NK-92 (cell line): ENCODE results near the gene NOL4.

ENCODE experiments used
- DNase-seq: peaks from one replicate; lab custom pipeline; 2025; ENCODE audit not compliant: unreplicated experiment; lab: John Stamatoyannopoulos, UW

Gene NOL4

DNA sequence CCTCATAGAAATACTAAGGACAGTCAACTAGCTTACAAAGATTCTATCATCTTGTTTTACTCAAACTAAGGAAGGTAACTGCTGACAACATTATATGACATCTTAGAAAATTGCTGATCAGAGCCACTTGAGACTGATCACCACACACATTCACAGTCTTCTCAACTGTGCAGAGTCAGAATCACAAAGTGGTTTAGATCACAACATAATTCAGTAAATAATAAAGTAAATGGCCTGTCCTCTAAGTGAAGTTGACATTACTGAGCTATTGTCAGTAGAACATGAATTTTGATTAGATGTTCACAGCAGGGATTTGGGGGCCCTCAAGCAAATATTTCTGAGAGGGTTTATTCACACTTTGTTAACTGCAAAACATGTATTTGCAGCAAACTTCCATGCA lies 28.5 kb downstream of the NOL4 start:
- DNase-seq = no peak

DNA sequence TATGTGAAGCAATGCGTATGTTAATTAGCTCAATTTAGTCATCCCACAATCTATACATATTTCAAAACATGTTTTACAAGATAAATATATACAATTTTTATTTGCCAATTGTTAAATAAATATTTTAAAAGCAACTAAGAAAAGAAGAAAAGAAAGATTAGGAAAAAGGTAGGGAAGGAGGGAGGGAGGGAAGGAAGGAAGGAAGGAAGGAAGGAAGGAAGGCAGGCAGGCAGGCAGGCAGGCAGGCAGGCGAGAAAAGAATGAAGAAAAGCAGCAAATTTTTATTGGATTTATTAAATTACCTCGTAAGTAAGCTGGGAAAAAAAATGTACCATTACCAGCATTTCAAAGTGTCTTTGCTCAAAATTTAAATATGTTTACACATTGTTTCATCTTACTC lies 30.5 kb downstream of the NOL4 start:
- no peak for DNase-seq

DNA sequence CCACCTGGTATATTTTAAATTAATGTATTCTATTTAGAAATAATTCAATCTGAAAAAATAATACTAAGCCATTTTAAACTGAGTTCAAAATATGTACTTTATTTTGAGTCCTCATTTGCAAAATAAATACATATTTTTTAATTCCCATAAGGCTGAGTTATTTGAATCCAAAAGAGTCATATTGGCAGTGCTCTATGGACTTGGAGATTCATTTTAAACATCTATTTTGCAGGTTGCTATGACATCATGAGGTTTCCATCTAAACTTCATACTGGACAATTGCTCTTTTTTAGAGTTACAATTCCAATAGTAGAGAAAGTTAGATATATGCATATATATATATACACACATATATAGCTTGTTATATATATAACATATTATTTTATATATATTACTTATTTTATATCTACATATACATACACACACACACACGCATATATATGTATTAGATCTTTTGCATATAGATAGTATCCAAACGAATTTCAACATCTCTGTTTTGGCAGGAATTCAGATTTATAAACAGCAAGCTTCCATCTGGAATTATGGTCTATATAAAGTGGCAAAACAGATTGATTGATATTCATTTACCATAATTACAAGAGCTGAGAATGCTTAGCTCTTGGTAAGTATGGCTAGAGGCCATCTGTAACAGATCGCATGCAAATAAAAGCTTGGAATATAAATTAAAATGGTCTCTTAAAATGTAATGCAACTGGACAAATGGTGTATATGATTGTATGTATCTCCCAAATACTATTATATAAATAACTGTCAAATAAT lies 34.9 kb downstream of the NOL4 start:
- no peak for DNase-seq
